ENCODE measurements around the gene TCF25.
A peak's percentile ranks its signal among the peaks of the same experiment; 100 is the strongest.

The TCF25 gene

GRCh38 chr16:89909777-89910716 lies 36.7 kb downstream of the TCF25 start:
- Histone ChIP-seq H3K27ac (ENCODE audit: extremely low read depth, low read depth, low read length) (no peak overlapping the region), H3K36me3 (ENCODE audit: control insufficient read depth in 2 of 2, insufficient read depth in 1 of 2, low read length in 2 of 2) (peaks cover 8 to 52% of the 10 kb centered on the region in 2 experiments; a peak in 2 of 3 replicates), H3K4me1 (ENCODE audit: control insufficient read depth, insufficient read depth, low read length) (no peaks in the 10 kb centered on the region), H3K4me3 (ENCODE audit: low read depth, low read length) (no peak overlapping the region), H3K9me3 (ENCODE audit: control insufficient read depth, insufficient read depth, low read depth, low read length) (no peaks in the 10 kb centered on the region)
- CTCF ChIA-PET = interaction anchor here (0.6 to 3.1 kb wide), 27 partner anchors 9 to 211 kb away, joined by 3 to 20 read pairs (median 5); partner anchors contain the start of genes DBNDD1, MC1R and TUBB3
- TF ChIP-seq ZNF133 (tag by site-specific recombination; IDR thresholded peaks at IDR 0.05) = no peak
- peak; percentile 62 for TF ChIP-seq KLF1 (tag by site-specific recombination; IDR thresholded peaks at IDR 0.05)
- 0 out of 2 replicates have a peak, but pooled peaks have one; percentile 10 for TF ChIP-seq SP7 (tag by site-specific recombination; IDR thresholded peaks at IDR 0.05)
- TF ChIP-seq KLF10 (tag by site-specific recombination; IDR thresholded peaks at IDR 0.05) = no peak
- no peak for TF ChIP-seq ZNF138 (tag by site-specific recombination; IDR thresholded peaks at IDR 0.05; ENCODE audit: borderline replicate concordance)
- peak; percentile 34; the same call in 1 of the 2 replicates for TF ChIP-seq ZBTB6 (tag by site-specific recombination; IDR thresholded peaks at IDR 0.05)
- peak; percentile 75 for TF ChIP-seq ZNF692 (tag by site-specific recombination; IDR thresholded peaks at IDR 0.05)
- TF ChIP-seq GLIS1 (tag by site-specific recombination; IDR thresholded peaks at IDR 0.05) = peak; percentile 59; the same call in 1 of the 2 replicates
- no peak for TF ChIP-seq RBAK (tag by site-specific recombination; IDR thresholded peaks at IDR 0.05)
- no peak for TF ChIP-seq ZFHX2 (tag by site-specific recombination; conservative IDR thresholded peaks at IDR 0.05)
- no peak for TF ChIP-seq ZNF645 (tag by site-specific recombination; IDR thresholded peaks at IDR 0.05)
- no peak for TF ChIP-seq ZBTB8A (tag by site-specific recombination; IDR thresholded peaks at IDR 0.05)
- no peak for TF ChIP-seq ZNF514 (tag by site-specific recombination; IDR thresholded peaks at IDR 0.05)
- TF ChIP-seq ZIC2 (tag by site-specific recombination; IDR thresholded peaks at IDR 0.05) = peak; percentile 33; the same call in 1 of the 2 replicates
- no peak for TF ChIP-seq BCL11A (tag by site-specific recombination; IDR thresholded peaks at IDR 0.05; ENCODE audit: low read depth)
- 0 out of 2 replicates have a peak, but pooled peaks have one; percentile 59 for TF ChIP-seq ZNF10 (tag by site-specific recombination; IDR thresholded peaks at IDR 0.05)
- TF ChIP-seq KLF17 (tag by site-specific recombination; IDR thresholded peaks at IDR 0.05) = peak; percentile 52; the same call in 1 of the 2 replicates
- TF ChIP-seq ZNF654 (tag by site-specific recombination; IDR thresholded peaks at IDR 0.05; ENCODE audit: low read depth) = peak; percentile 21
- TF ChIP-seq PATZ1 (tag by site-specific recombination; IDR thresholded peaks at IDR 0.05) = peak; percentile 40; the same call in 1 of the 2 replicates
- no peak for TF ChIP-seq ZNF211 (tag by site-specific recombination; IDR thresholded peaks at IDR 0.05; ENCODE audit: low read depth)
- TF ChIP-seq CTCF (tag by site-specific recombination; IDR thresholded peaks at IDR 0.05) = peak; percentile 79
- TF ChIP-seq ZNF2 (tag by site-specific recombination; IDR thresholded peaks at IDR 0.05) = peak; percentile 75
- TF ChIP-seq OSR2 (tag by site-specific recombination; IDR thresholded peaks at IDR 0.05) = peak; percentile 65
- TF ChIP-seq GLI2 (tag by site-specific recombination; IDR thresholded peaks at IDR 0.05; ENCODE audit: borderline replicate concordance, low read depth) = no peak
- TF ChIP-seq ZNF660 (tag by site-specific recombination; IDR thresholded peaks at IDR 0.05) = 0 out of 2 replicates have a peak, but pooled peaks have one; percentile 19
- 0 out of 2 replicates have a peak, but pooled peaks have one; percentile 41 for TF ChIP-seq ZSCAN30 (tag by site-specific recombination; IDR thresholded peaks at IDR 0.05)
- TF ChIP-seq ZNF112 (tag by site-specific recombination; IDR thresholded peaks at IDR 0.05) = no peak
- peak; percentile 29; the same call in 1 of the 2 replicates for TF ChIP-seq ZBTB17 (tag by site-specific recombination; IDR thresholded peaks at IDR 0.05)
- POLR2A ChIA-PET = interaction anchor here (0.8 to 2.1 kb wide), 5 partner anchors 10 to 37 kb away, joined by 3 to 15 read pairs (median 5); partner anchors contain the start of genes TCF25 and TUBB3

Measured in HEK293 (cell line).